Kidney (tissue), 14 donors: ENCODE data around the gene NSD2. TPM values are rescaled to one million over a fixed set of nuclear protein-coding genes. Genes with fewer than 3 reads are reported as not detected.

Experiments
- DNase-seq, 5 donors: peaks; one replicate each; pipeline ENCODE4 v3.0.0-alpha.2; 2013 to 2020
- FAIRE-seq: peaks from 2 replicates; lab custom pipeline; 2012; peaks lifted over from hg19 to GRCh38; lab: Jason Lieb, UNC
- H3K27ac ChIP-seq, 2 donors: one replicate each; pipeline ENCODE4 v1.7.0; 2013; ENCODE audit warnings: low read depth in 2 of 2, low read length in 2 of 2, inconsistent platforms in 1 of 2
- H3K27me3 ChIP-seq: one replicate; pipeline ENCODE4 v1.7.1; 2013; ENCODE audit warnings: low read length, inconsistent platforms; ENCODE audit not compliant: control insufficient read depth, insufficient read depth
- H3K36me3 ChIP-seq, 3 donors: one replicate each; pipeline versions ENCODE4 v1.7.0 to v1.7.1; 2013; ENCODE audit warnings: low read length in 3 of 3, control low read depth in 1 of 3, inconsistent platforms in 1 of 3; ENCODE audit not compliant: insufficient read depth in 3 of 3, control insufficient read depth in 2 of 3
- H3K4me1 ChIP-seq, 3 donors: one replicate each; pipeline versions ENCODE4 v1.7.0 to v1.7.1; 2013; ENCODE audit warnings: low read length in 3 of 3, inconsistent platforms in 1 of 3, low read depth in 1 of 3; ENCODE audit not compliant: control insufficient read depth in 2 of 3, insufficient read depth in 2 of 3
- H3K4me3 ChIP-seq, 3 donors: one replicate each; pipeline versions ENCODE4 v1.7.0 to v1.8.1; 2013; ENCODE audit warnings: low read length in 3 of 3, control low read depth in 1 of 3, inconsistent platforms in 1 of 3
- H3K9ac ChIP-seq, 3 donors: one replicate each; pipeline versions ENCODE4 v1.7.0 to v1.7.1; 2013; ENCODE audit warnings: low read length in 3 of 3, control low read depth in 1 of 3, inconsistent platforms in 1 of 3
- H3K9me3 ChIP-seq, 3 donors: one replicate each; pipeline versions ENCODE4 v1.7.0 to v1.7.1; 2013; ENCODE audit warnings: low read length in 3 of 3, control low read depth in 1 of 3, inconsistent platforms in 1 of 3; ENCODE audit not compliant: control insufficient read depth in 2 of 3, insufficient read depth in 1 of 3
- intact Hi-C: fragments of 100-400 bp; cut with DNase I; formaldehyde crosslinking; loops from one replicate; pipeline ENCODE4 v1.11.1; 2022
- polyA plus RNA-seq: library from polyadenylated mRNA; stranded (reverse); fragments of 350-450 nt; fragmentation: Illumina TruSeq; extraction: RNeasy Lipid Tissue Mini Kit (QIAGEN cat#74804); gene quantifications from one replicate; pipeline ENCODE4 v1.2.3, GENCODE V29; 2014; ENCODE audit warnings: low read depth, low replicate concordance; ENCODE audit not compliant: insufficient read depth
- total RNA-seq: library from RNA; stranded (reverse); fragmentation: NEBNext Ultra II Directional; extraction: Animal tissue kit (Norgen Biotek cat#: 25700); gene quantifications from one replicate; pipeline ENCODE4 v1.2.1, GENCODE V29; 2021
- TF ChIP-seq, protein P1 (sequence below): IDR thresholded peaks from 3 replicates; pipeline ENCODE4 v1.5.1; 2012; ENCODE audit warnings: mild to moderate bottlenecking, moderate library complexity, borderline replicate concordance; ENCODE audit not compliant: insufficient read depth; ENCODE audit errors: extremely low read depth
- donor health status: control.
- donor health status: control.
- donor health status: control.
- donor health status: control.
- donor health status: control.
- donor health status: DM: yes; HTN: yes; CAD: no.
- donor health status: Normal renal cell carcinoma (clear cell type).

The NSD2 gene
- total and polyA plus RNA-seq, 2 donors from 2014 or later = 5.5 to 51.2 TPM

DNA sequence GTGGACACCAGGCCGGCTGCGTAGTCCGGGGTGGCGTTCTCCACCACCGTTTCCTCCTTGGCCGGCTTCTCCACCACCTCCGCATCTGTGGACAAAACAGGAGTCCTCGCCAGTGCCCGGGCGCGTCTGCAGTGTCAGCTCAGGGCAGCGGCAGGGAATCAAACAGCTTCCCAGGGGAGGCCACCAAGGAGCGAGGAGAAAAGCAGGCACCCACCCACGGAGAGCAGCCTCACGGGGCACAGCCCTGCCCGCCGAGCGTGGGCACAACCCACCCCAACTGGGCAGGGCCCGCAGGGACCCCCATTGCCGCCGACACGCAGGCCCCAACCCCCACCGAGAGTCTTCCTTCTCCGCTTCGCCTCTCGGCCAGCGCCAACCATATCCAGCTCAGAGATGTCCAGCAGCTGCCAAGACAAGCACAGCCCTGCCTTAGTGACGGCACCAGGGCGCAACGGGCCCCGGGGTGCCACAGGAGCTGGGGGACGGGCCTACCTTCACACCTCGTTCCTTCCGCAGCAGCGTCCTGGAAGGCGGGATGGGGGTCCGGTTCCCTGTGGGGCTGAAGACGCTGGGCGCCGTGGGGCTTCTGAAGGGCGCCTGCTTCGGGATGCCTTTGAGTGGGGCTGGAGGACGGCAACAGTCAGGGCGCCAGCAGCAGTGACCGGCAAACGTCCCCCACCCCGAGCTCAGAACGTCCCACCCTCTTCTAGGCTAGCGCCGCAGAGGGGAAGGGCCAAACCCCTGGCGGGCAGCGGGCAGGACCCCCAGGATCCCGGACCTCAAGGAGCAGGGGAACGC lies 114.8 kb downstream of the NSD2 start:
- no peak overlapping the region for H3K4me3 ChIP-seq
- DNase-seq (peak in 1 of 5 donors; percentile 27), FAIRE-seq (no peak)
- no peaks in the 10 kb centered on the region for H3K4me1 ChIP-seq
- H3K9ac ChIP-seq = no peak overlapping the region
- TF ChIP-seq, protein P1, sequence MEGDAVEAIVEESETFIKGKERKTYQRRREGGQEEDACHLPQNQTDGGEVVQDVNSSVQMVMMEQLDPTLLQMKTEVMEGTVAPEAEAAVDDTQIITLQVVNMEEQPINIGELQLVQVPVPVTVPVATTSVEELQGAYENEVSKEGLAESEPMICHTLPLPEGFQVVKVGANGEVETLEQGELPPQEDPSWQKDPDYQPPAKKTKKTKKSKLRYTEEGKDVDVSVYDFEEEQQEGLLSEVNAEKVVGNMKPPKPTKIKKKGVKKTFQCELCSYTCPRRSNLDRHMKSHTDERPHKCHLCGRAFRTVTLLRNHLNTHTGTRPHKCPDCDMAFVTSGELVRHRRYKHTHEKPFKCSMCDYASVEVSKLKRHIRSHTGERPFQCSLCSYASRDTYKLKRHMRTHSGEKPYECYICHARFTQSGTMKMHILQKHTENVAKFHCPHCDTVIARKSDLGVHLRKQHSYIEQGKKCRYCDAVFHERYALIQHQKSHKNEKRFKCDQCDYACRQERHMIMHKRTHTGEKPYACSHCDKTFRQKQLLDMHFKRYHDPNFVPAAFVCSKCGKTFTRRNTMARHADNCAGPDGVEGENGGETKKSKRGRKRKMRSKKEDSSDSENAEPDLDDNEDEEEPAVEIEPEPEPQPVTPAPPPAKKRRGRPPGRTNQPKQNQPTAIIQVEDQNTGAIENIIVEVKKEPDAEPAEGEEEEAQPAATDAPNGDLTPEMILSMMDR = no peak
- H3K27me3 ChIP-seq = no peaks in the 10 kb centered on the region
- H3K27ac ChIP-seq = no peak overlapping the region
- peaks cover 0 to 48% (median 5%) of the 10 kb centered on the region in 3 donors for H3K36me3 ChIP-seq
- intact Hi-C loops = no loop called here
- no peaks in the 10 kb centered on the region for H3K9me3 ChIP-seq

DNA sequence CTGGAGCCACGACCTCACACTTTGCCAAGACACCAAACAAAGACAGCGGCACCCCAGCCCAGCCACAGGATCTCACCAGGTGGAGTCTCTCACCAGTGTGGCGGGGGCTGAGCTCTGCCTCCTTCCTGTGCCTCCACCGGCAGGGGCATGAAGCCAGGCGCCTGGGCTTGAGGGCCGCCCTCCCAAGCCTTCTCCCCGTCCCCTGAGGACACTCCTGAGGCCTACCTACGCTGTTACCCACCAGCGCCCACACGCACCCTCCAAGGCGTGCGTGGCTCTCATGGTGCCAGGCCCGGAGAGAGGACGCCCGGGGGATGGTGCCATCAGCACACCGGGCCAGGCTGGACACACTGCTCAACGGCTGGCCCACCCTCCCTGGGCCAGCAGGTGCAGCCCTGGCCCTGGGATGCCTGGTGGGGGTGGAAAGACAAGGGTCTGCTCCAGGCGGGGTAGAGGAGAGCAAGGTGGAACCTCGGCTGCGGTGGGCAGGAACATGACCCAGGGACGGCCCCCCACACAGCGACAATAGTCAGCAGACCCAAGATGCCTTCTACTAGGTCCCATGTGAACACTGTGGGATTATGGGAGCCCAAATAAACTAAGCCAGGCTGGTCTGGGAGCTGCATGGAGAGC lies 115.5 kb downstream of the NSD2 start:
- H3K36me3 ChIP-seq = peaks cover 0 to 44% (median 5%) of the 10 kb centered on the region in 3 donors
- no peaks in the 10 kb centered on the region for H3K9me3 ChIP-seq
- FAIRE-seq (no peak), DNase-seq (peak in 1 of 5 donors; percentile 5)
- H3K4me1 ChIP-seq = peaks cover 0 to 4% (median 0%) of the 10 kb centered on the region in 3 donors
- no peaks in the 10 kb centered on the region for H3K27me3 ChIP-seq
- no peak overlapping the region for H3K4me3 ChIP-seq
- TF ChIP-seq, protein P1 = no peak
- H3K27ac ChIP-seq = no peak overlapping the region
- intact Hi-C loops = no loop called here
- no peak overlapping the region for H3K9ac ChIP-seq

DNA sequence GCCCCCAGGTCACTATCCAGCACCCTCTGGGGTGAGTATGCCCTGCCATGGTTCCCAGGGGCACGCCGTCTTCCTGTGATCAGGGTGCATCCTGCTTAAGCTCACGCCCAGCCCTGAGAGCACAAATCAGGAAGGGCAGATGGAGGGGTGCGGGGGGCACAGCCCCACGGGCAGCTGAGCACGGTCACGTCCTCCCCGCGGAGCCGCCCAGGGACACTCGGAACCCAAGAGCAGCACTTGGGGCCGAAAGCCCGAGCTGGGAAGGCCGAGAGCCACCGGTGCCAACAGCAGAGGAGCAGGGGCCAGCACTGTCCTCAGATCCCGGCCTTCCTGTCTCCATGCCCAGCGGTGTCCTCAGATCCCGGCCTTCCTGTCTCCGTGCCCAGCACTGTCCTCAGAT lies 116.1 kb downstream of the NSD2 start:
- no peak overlapping the region for H3K9ac ChIP-seq
- TF ChIP-seq, protein P1 = no peak
- FAIRE-seq (no peak), DNase-seq (no peak)
- no peaks in the 10 kb centered on the region for H3K27me3 ChIP-seq
- intact Hi-C loops = no loop called here
- H3K27ac ChIP-seq = no peak overlapping the region
- H3K36me3 ChIP-seq = peaks cover 0 to 38% (median 5%) of the 10 kb centered on the region in 3 donors
- no peaks in the 10 kb centered on the region for H3K9me3 ChIP-seq
- peaks cover 0 to 4% (median 0%) of the 10 kb centered on the region in 3 donors for H3K4me1 ChIP-seq
- no peak overlapping the region for H3K4me3 ChIP-seq
